VCaP (cell line): Measurements from ENCODE around the gene HDLBP.

Experiments
- H3K27ac ChIP-seq: fragments of 450-650 bp; 2 replicates; pipeline ENCODE4 v1.5.1; 2017
- TF ChIP-seq, protein P1 (sequence below): fragments of 450-650 bp; conservative IDR thresholded peaks from 2 replicates; pipeline ENCODE4 v1.5.1; 2017; ENCODE audit warnings: mild to moderate bottlenecking, moderate library complexity

HDLBP gene

DNA sequence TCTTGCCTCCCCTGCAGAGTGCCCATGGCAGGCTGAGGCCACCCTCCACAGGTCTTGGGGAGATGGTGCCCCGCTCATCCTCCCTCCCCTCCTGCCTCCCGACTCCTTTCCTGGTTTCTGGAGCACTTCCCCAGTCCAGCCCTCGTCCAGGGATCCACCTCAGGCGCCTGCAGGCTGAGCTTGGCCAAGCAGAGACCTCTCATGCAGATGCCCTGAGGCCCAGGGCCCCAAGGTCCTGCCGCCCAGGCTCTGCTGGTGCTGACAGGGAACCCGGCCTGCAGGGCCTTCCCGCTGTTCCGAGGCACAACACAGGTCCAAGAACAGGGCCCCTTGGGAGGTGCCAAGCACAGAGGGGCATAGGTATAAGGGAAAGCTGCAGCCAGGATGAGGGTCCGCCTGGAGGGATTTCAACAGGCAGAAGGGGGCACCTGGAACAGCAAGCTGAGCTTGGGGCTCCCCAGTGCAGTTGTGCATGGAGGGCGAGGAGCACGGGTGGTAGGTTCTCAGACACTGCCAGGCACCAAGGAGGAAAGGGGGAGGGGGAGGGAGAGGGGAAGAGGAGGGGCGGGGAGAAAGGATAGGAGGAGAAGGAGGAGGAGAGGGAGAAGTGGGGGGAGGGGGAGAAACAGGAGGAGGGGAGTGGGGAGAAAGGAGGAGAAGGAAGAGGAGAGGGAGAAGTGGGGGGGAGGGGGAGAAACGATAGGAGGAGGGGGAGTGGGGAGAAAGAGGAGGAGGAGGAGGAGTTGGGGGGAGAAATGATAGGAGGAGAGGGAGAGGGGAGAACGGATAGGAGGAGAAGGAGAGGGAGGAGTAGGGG is 128.2 kb downstream of the HDLBP start:
- peak overlapping the region; percentile 61; the same call in 1 of the 2 replicates for H3K27ac ChIP-seq
- TF ChIP-seq, protein P1, sequence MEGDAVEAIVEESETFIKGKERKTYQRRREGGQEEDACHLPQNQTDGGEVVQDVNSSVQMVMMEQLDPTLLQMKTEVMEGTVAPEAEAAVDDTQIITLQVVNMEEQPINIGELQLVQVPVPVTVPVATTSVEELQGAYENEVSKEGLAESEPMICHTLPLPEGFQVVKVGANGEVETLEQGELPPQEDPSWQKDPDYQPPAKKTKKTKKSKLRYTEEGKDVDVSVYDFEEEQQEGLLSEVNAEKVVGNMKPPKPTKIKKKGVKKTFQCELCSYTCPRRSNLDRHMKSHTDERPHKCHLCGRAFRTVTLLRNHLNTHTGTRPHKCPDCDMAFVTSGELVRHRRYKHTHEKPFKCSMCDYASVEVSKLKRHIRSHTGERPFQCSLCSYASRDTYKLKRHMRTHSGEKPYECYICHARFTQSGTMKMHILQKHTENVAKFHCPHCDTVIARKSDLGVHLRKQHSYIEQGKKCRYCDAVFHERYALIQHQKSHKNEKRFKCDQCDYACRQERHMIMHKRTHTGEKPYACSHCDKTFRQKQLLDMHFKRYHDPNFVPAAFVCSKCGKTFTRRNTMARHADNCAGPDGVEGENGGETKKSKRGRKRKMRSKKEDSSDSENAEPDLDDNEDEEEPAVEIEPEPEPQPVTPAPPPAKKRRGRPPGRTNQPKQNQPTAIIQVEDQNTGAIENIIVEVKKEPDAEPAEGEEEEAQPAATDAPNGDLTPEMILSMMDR: no peak

DNA sequence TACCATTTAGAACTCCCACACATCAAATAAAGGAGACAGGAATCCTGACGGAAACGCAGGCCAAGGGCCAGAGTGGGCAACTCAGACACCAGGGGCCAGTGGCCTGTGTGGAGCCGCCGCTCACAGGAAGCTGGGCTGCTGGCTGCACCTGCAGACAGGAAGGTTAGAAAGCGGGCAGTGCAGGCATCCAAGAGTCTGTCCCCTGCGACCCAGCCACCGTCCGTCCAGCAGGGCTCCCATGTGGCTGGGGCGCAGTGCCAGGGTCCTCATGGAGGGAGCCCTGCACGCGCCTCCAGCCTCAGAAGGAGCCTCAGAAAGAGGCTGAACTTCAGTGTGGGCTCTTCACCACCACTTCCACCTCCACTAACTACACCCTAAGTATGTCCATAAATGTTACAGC is 129.5 kb downstream of the HDLBP start:
- TF ChIP-seq, protein P1: no peak
- H3K27ac ChIP-seq: no peak overlapping the region

DNA sequence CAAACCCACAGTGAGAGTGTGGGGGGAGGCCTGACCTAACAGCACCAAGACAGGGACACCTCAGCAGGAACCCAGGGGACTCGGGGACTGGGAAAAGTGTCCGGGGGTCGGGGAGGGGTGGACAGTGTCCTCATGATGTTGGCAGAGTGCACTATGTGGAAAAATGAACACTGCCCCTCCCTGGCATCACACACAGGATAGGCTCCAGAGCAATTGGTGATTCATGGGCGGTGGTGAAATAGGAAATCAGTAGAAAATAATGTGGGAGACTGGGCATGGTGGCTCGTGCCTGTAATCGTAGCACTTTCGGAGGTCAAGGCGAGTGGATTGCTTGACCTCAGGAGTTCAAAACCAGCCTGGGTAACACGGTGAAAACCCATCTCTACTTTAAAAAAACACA is 130.6 kb downstream of the HDLBP start:
- TF ChIP-seq, protein P1: no peak
- no peak overlapping the region for H3K27ac ChIP-seq

DNA sequence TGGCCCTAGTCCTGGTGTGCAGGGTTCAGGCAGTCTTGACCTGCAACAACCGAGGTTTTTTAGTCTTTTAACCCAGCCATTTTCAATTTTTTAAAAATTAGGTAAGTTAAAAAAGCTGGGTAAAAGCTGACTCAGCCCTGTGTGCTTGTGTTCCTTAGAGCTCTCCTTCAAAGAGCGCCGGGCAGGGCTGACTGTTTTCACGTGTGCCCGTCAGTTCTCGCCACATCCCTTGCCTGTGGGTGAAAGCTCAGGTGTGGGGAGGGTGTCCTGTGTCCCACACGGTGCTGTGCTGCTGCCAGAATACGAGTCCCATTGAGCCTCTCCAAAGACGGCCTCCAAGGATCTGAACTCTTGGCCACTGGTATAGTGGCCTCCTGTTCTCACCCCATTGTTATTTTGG is 132.3 kb downstream of the HDLBP start:
- TF ChIP-seq, protein P1: no peak
- H3K27ac ChIP-seq: no peak overlapping the region

DNA sequence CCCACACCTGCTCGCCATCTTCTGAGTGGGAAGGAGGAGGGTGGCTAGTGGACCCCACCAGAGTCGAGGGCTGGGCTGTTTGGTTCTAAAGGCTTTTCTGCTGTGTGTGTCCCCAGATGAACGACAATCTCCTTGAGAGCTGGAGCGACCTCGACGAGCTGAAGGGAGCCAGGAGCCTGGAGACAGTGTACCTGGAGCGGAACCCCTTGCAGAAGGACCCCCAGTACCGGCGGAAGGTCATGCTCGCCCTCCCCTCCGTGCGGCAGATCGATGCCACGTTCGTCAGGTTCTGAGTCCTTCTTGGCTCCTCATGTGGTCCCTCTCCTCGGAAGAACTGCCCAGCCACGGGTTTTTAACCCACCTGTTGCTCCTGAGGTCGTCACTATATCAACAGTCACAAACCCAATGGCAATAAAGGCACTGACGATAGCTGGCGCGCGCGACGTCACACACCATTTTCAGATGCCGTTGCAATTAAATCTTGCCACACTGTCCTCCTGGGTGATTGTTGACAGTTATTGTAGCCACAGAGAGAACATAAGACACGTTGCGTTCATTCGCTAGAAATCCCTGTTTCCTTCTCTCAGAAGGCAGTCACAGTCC is 132.8 kb downstream of the HDLBP start:
- TF ChIP-seq, protein P1: no peak
- no peak overlapping the region for H3K27ac ChIP-seq

DNA sequence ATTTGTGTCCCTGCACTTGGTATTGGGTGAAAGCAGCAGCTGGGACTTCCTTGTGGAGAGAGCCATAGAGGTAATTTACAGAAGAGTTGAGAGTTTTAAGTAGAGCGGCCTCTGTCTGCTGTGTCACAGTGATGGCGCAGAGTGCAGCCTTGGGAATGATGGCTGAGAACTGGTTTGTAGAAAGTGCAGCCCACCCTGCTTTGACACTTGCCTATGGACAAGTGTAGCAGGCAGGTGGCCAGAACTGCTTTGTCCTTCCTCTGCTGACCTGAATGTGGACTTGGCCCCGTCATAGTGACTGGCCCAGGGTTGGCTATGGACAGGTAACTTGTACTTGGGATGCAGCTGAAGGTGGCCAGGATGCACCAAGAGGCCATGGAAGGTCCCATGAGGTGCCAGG is 133.3 kb downstream of the HDLBP start:
- H3K27ac ChIP-seq: no peak overlapping the region
- TF ChIP-seq, protein P1: no peak

DNA sequence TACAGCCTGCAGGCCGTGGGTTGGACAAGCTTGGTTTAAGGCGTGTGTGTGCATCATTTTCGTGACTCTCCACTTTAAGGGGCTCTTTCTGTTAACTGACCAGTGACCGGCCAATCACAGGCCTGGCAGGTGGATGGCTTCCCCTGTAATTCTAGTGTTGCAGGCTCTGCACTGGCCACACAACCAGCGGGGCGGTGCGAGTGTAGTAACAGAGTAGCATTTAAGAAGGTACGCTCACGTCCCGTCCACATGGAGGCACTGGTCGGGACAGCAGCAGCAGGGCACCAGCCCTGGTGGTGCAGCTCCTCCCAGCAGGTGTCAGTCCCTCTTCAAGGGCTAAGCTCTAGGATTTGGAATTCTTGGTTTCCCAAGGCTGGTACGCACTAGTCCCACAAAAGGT is 135.0 kb downstream of the HDLBP start:
- TF ChIP-seq, protein P1: no peak
- no peak overlapping the region for H3K27ac ChIP-seq
